Endothelial cell of umbilical vein (primary cell): ENCODE results near the gene HNRNPDL. TPM values are rescaled to one million over a fixed set of nuclear protein-coding genes. Genes with fewer than 3 reads are reported as not detected.

Experiments
- BruUV-seq: library from RNA; stranded (reverse); fragments of 400-500 nt; replicated peaks from 2 replicates; lab custom pipeline; 2021; lab: Mats Ljungman, UMichigan
- CTCF ChIA-PET: fragments of 300-600, 350-600 bp; sonication (Branson Sonifier 250); formaldehyde crosslinking; loops from one replicate; lab custom pipeline; 2021; ENCODE audit warnings: antibody characterized with exemption, inconsistent platforms; lab: Charles Lee
- POLR2A ChIA-PET: fragments of 300-600, 350-600 bp; sonication (Branson Sonifier 250); formaldehyde crosslinking; loops from one replicate; lab custom pipeline; 2021; ENCODE audit warnings: antibody characterized with exemption, inconsistent platforms; lab: Charles Lee
- DNase-seq: peaks from one replicate; pipeline ENCODE4 v3.0.0-alpha.2; 2011; ENCODE audit warnings: low read depth, low spot score
- FAIRE-seq: peaks from 2 replicates; lab custom pipeline; 2011; peaks lifted over from hg19 to GRCh38; lab: Jason Lieb, UNC
- H2AFZ ChIP-seq: 2 replicates; pipeline ENCODE4 v1.6.0; 2012; ENCODE audit warnings: low read depth, low read length, control low read depth, inconsistent platforms
- H3K27ac ChIP-seq: 2 replicates; pipeline ENCODE4 v1.5.1; 2011; ENCODE audit warnings: low read depth, mild to moderate bottlenecking, control low read depth, low read length, moderate library complexity; ENCODE audit not compliant: insufficient read depth
- H3K27me3 ChIP-seq, 2 experiments: 2 replicates each; pipeline versions ENCODE4 v1.6.0 to v1.6.1; 2011; ENCODE audit warnings: low read length in 2 of 2, mixed read lengths in 1 of 2; ENCODE audit not compliant: control insufficient read depth in 2 of 2, insufficient read depth in 2 of 2
- H3K36me3 ChIP-seq, 2 experiments: 2 replicates in 1 of 2; 3 replicates in 1 of 2; pipeline ENCODE4 v1.5.1; 2011; ENCODE audit warnings: low read length in 2 of 2, mild to moderate bottlenecking in 1 of 2, moderate library complexity in 1 of 2; ENCODE audit not compliant: control insufficient read depth in 2 of 2, insufficient read depth in 2 of 2; ENCODE audit errors: extremely low read depth in 1 of 2
- H3K4me1 ChIP-seq: 3 replicates; pipeline ENCODE4 v1.5.1; 2011; ENCODE audit warnings: mild to moderate bottlenecking, low read length; ENCODE audit not compliant: control insufficient read depth, insufficient read depth; ENCODE audit errors: extremely low read depth
- H3K4me2 ChIP-seq: 2 replicates; pipeline ENCODE4 v1.6.1; 2011; ENCODE audit warnings: low read length, control low read depth, mixed read lengths; ENCODE audit not compliant: insufficient read depth
- H3K4me3 ChIP-seq, 3 experiments: fragments of 200-600 bp in 1 of 3; sonication (generic), shearing (Covaris generic) in 1 of 3; replicated peaks in 1 of 3; 2 replicates each; pipeline ENCODE4 v1.5.1; 2011 to 2016; ENCODE audit warnings: control low read depth in 3 of 3, low read length in 3 of 3, mild to moderate bottlenecking in 2 of 3, inconsistent platforms in 1 of 3, low read depth in 1 of 3, moderate library complexity in 1 of 3; ENCODE audit not compliant: insufficient read depth in 1 of 3
- H3K79me2 ChIP-seq: 2 replicates; pipeline ENCODE4 v1.6.0; 2012; ENCODE audit warnings: low read length, inconsistent platforms; ENCODE audit not compliant: control insufficient read depth, insufficient read depth
- H3K9ac ChIP-seq: replicated peaks from 2 replicates; pipeline ENCODE3; 2011; ENCODE audit warnings: low read length, control low read depth; ENCODE audit not compliant: insufficient read depth; ENCODE audit errors: extremely low read depth
- H3K9me1 ChIP-seq: replicated peaks from 3 replicates; pipeline ENCODE4 v1.6.0; 2011; ENCODE audit warnings: mild to moderate bottlenecking, low read length; ENCODE audit not compliant: control insufficient read depth, insufficient read depth; ENCODE audit errors: extremely low read depth
- H3K9me3 ChIP-seq: replicated peaks from 2 replicates; pipeline ENCODE4 v1.5.1; 2012; ENCODE audit warnings: low read length, inconsistent platforms; ENCODE audit not compliant: control insufficient read depth, insufficient read depth
- H4K20me1 ChIP-seq: replicated peaks from 2 replicates; pipeline ENCODE3; 2011; ENCODE audit warnings: mild to moderate bottlenecking, low read length; ENCODE audit not compliant: control insufficient read depth, insufficient read depth; ENCODE audit errors: extremely low read depth
- EZH2 ChIP-seq: IDR thresholded peaks from 2 replicates; pipeline ENCODE4 v1.6.1; 2012; ENCODE audit warnings: borderline replicate concordance, low read depth, mild to moderate bottlenecking, moderate library complexity, low read length, inconsistent platforms; ENCODE audit not compliant: severe bottlenecking
- FOS ChIP-seq: IDR thresholded peaks from 2 replicates; pipeline ENCODE4 v1.6.1; 2011; ENCODE audit warnings: mild to moderate bottlenecking, low read length, moderate library complexity, borderline replicate concordance; ENCODE audit not compliant: insufficient read depth
- GATA2 ChIP-seq: IDR thresholded peaks from 2 replicates; pipeline ENCODE4 v1.7.0; 2011; ENCODE audit warnings: low read depth, mild to moderate bottlenecking, moderate library complexity, mixed read lengths, low read length; ENCODE audit not compliant: insufficient read length, insufficient read depth
- JUN ChIP-seq: IDR thresholded peaks from 2 replicates; pipeline ENCODE4 v1.6.1; 2011; ENCODE audit warnings: borderline replicate concordance, low read depth; ENCODE audit not compliant: insufficient read length, insufficient read depth
- MYC ChIP-seq: IDR thresholded peaks from one replicate; pipeline ENCODE4 v1.6.1; 2011; ENCODE audit warnings: mild to moderate bottlenecking, low read depth, low read length
- POLR2A ChIP-seq: IDR thresholded peaks from 2 replicates; pipeline ENCODE4 v1.6.1; 2012; ENCODE audit warnings: low read depth, mild to moderate bottlenecking, control low read depth, low read length
- POLR2AphosphoS5 ChIP-seq: IDR thresholded peaks from 2 replicates; pipeline ENCODE4 v1.6.1; 2012; ENCODE audit warnings: low read depth, mild to moderate bottlenecking, control low read depth, low read length, moderate library complexity; ENCODE audit not compliant: insufficient read depth
- dilution Hi-C: fragments of 300-500 bp; cut with MboI; formaldehyde crosslinking; loops from one replicate; pipeline ENCODE4 v1.15.0; 2019; ENCODE audit warnings: low sequenced_read_pairs; ENCODE audit not compliant: extremely low pct_ligation_motif_present
- intact Hi-C: fragments of 100-400 bp; cut with micrococcal nuclease; formaldehyde crosslinking; loops from one replicate; pipeline ENCODE4 v1.10.0; 2022
- polyA plus RNA-seq, 4 experiments: library from polyadenylated mRNA; depleted of rRNA in 3 of 4; stranded (reverse) in 3 of 4; unstranded in 1 of 4; fragments of >200 nt; gene quantifications; 2 replicates each; pipeline versions ENCODE4 v1.2.1 to v1.2.3, GENCODE V29; 2011 to 2012; ENCODE audit warnings: missing spikeins in 1 of 4
- total RNA-seq: library from RNA; stranded (reverse); gene quantifications from 2 replicates; pipeline ENCODE4 v1.2.3, GENCODE V29; 2021
- TF ChIP-seq, protein P1 (sequence below), 2 donors: IDR thresholded peaks; 1 replicate in 1 of 2; 2 replicates in 1 of 2; pipeline ENCODE4 v1.5.1; 2011; ENCODE audit warnings: low read length in 2 of 2, mild to moderate bottlenecking in 2 of 2, moderate library complexity in 2 of 2, control low read depth in 1 of 2, inconsistent platforms in 1 of 2, low read depth in 1 of 2; ENCODE audit not compliant: insufficient read depth in 1 of 2; ENCODE audit errors: extremely low read depth in 1 of 2
- TF ChIP-seq, protein P2 (sequence below): IDR thresholded peaks from 2 replicates; pipeline ENCODE4 v1.6.1; 2011; ENCODE audit not compliant: insufficient read depth, insufficient read length

HNRNPDL gene
- total and polyA plus RNA-seq, 2 donors (not counting 3 experiments of a cell fraction or from before 2014, with no cell fraction given), result 160 to 292 TPM

DNA sequence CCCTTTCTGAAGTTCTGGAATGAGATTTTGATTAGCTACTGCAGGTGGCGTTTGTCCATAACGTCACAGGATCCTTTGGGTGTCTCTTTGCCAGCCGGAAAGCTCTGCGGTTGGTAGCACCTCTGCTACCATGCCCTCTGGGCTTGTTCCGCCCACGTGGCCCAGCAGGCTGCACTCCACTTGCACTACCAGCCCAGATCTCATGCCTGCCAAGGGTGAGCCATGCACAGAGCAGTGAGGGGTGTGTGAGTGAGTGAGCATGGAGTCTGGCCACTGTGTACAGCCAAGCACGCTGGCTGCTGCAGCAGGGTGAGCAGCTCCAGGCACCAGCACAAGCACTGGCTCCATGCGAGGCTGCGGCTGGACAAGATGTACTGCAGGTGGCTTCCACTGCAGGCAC is 49.9 kb downstream of the HNRNPDL start:
- Histone ChIP-seq H3K4me1 (peaks cover 9% of the 10 kb centered on the region), H3K4me2 (no peak overlapping the region), H3K4me3 (no peak overlapping the region), H3K27me3 (no peaks in the 10 kb centered on the region), H3K9ac (no peak overlapping the region), H3K36me3 (no peaks in the 10 kb centered on the region), H3K79me2 (peaks cover 14% of the 10 kb centered on the region), H3K9me1 (no peaks in the 10 kb centered on the region), H3K27ac (no peak overlapping the region), H4K20me1 (no peaks in the 10 kb centered on the region), H3K9me3 (no peaks in the 10 kb centered on the region), H2AFZ (no peak overlapping the region)
- no TSS peak for BruUV-seq
- DNase-seq (no peak), FAIRE-seq (no peak)
- intact Hi-C loops, result no loop called here
- ChIA-PET POLR2A (no interaction called here), CTCF (interaction anchor here (1.2 to 1.6 kb wide), 3 partner anchors 20 to 359 kb away, joined by 3 to 5 read pairs (median 4); no protein-coding TSS in a partner anchor)
- TF ChIP-seq, protein P1, sequence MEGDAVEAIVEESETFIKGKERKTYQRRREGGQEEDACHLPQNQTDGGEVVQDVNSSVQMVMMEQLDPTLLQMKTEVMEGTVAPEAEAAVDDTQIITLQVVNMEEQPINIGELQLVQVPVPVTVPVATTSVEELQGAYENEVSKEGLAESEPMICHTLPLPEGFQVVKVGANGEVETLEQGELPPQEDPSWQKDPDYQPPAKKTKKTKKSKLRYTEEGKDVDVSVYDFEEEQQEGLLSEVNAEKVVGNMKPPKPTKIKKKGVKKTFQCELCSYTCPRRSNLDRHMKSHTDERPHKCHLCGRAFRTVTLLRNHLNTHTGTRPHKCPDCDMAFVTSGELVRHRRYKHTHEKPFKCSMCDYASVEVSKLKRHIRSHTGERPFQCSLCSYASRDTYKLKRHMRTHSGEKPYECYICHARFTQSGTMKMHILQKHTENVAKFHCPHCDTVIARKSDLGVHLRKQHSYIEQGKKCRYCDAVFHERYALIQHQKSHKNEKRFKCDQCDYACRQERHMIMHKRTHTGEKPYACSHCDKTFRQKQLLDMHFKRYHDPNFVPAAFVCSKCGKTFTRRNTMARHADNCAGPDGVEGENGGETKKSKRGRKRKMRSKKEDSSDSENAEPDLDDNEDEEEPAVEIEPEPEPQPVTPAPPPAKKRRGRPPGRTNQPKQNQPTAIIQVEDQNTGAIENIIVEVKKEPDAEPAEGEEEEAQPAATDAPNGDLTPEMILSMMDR (IDR thresholded peaks at IDR 0.05; ENCODE audit: extremely low read depth in 1 of 2, insufficient read depth in 1 of 2, low read depth in 1 of 2, low read length in 2 of 2), result no peak
- TF ChIP-seq JUN (no peak), POLR2A (no peak), MYC (no peak), GATA2 (no peak), POLR2AphosphoS5 (no peak), EZH2 (no peak), FOS (no peak)
- TF ChIP-seq, protein P2, sequence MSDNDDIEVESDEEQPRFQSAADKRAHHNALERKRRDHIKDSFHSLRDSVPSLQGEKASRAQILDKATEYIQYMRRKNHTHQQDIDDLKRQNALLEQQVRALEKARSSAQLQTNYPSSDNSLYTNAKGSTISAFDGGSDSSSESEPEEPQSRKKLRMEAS, result no peak
- dilution Hi-C loops, result no loop called here
